KOPT-K1 (cell line): Measurements from ENCODE around the gene ZNF469.
"Not testable (repeated sequence)": the region's sequence is repeated elsewhere in the genome, so short reads cannot be mapped to it uniquely, and the experiment has no call there.

Source experiments
- H3K27ac ChIP-seq: fragments of 200-600 bp; sonication (generic); 2 replicates; pipeline ENCODE4 v1.5.1; 2016; ENCODE audit warnings: antibody characterized with exemption, mild to moderate bottlenecking, low read depth, low read length; ENCODE audit not compliant: poor library complexity, severe bottlenecking
- H3K36me3 ChIP-seq: fragments of 200-600 bp; sonication (generic); 2 replicates; pipeline ENCODE4 v1.5.1; 2017; ENCODE audit warnings: antibody characterized with exemption, mild to moderate bottlenecking, low read length, moderate library complexity; ENCODE audit not compliant: insufficient read depth
- H3K9me3 ChIP-seq: fragments of 200-600 bp; sonication (generic); 2 replicates; pipeline ENCODE4 v1.5.1; 2017; ENCODE audit warnings: antibody characterized with exemption, low read length, mild to moderate bottlenecking; ENCODE audit not compliant: insufficient read depth, poor library complexity, severe bottlenecking

Gene ZNF469

DNA sequence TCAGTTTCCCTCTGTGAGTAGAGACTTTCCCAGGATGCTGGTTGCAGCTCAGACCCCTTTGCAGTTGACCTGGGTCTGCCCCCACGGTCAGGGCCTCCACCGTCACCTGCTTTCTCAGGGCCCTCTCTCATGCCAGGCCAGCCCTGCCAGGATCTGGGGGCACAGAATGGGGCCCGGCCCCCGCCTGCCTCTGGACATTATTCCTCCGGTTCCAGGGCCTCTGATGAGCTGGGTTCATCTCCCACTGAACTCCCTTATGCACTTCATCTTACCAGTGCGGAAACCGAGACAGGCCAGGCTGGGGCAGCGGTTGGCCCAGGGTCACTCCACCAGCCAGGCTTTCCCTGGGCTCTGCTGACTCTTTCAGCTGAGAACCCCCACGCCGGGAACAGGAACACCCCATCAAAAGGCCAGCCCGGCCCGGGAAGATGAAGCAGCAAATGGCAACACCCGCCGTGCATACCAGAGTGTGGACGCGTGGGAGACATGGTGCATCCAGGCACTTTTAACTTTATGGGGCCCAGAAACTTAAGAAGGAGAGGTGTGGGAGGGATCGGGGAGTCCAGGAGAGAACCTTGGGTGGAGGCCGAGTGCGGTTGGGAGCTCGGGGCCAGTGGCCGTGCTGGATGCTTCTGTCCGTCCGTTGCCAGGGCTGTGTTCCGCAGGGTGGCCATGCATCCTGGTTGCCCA lies 19.9 kb downstream of the ZNF469 start:
- Histone ChIP-seq H3K27ac (no peak overlapping the region), H3K9me3 (peaks cover 15% of the 10 kb centered on the region), H3K36me3 (no peaks in the 10 kb centered on the region)

DNA sequence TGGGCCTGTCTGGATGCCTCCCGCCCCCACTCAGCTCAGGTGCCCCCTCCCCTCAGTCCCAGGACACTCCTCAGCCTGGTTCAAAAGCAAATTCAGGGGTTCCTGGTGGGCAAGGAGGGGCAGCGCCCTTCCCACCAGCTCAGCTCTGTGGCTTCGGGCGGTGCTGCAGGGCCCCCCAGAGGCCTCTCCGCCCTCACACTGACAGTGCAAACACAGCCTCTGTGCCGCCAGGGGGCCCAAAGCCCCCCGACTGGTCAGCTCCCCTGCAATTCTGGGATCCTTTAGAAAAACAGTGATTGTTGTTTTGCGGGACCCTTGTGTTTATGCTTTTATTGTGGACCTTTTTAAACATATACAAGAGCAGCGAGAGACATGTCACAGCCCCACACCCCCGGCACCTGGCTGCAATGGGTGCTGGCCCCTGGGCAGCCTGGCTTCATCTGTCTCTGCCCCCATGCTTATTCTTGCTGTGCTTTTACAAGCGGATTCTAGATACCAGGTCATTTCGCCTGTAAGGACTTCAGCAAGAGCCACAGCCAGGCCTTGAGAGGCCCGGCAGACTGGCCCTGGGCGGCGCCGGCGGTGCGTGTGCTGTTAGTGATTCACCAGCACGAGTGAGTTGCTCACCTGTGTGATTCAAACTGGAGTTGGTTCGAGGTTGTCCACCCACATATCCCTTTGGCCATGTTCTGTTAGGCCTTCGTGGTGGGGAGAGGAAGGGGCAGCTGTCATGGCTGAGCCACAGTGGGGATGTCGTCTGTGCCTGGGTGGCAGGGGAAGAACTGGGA lies 21.2 kb downstream of the ZNF469 start:
- peaks cover 2% of the 10 kb centered on the region for H3K9me3 ChIP-seq
- no peaks in the 10 kb centered on the region for H3K36me3 ChIP-seq
- H3K27ac ChIP-seq = no peak overlapping the region

DNA sequence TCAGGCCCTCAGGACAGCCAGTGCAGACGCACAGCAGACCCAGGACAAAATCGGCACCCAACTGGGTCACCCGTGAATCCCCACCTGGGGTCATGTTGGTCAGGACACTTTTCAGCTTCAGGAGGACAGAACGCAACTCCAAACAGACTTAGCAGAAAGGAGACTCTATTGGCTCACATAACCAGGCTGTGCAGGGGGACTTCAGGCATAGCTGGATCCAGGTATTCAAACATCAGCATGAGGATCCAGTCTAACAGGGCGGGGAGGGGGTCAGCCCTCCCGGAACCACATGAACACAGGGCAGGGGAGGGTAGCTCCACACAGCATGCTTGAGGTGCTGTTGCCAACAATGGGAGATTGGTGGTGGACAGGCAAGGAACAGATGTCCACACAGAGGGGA lies 22.0 kb downstream of the ZNF469 start:
- Histone ChIP-seq H3K27ac (no peak overlapping the region), H3K36me3 (no peaks in the 10 kb centered on the region), H3K9me3 (no peaks in the 10 kb centered on the region)

DNA sequence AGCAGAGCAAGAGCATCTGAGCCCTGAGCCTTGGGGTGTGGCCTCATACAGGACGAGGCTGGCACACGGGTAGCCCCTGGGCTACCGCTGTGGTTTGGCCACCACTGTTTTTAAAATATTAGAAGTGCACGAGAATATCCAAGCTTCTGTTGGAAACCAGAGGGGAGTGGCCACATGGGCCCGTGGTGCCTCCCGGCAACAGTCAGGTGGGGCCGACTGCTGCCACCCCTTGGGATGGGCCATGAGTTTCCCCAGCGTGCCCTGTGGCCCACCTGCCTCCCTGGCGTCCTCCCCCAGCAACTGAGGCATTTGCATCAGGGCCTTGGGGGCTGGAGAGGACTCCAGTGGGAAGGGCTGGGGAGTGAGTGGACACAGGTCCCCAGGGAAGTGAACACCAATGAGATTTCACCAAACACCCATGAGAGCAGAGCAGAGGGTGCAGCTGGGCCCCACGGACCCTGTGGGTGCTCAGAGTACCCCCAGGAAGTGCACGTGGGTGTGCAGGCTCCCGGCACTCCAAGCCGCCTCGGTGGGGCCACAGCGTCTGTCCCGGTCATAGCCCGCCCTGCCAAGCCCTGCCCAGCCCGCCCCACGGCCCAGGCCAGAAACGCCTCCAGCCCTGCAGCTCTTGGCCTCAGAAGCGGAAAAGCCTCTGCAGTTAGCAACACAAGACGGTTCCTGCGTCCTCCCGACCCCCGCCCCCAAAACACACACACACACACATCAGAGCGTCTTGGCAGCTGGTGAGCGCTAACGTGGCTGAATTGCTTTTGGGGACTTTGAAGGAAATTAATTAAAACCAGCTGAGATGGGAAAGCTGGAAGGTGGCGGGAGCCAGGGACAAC lies 22.7 kb downstream of the ZNF469 start:
- Histone ChIP-seq H3K36me3 (no peaks in the 10 kb centered on the region), H3K9me3 (no peaks in the 10 kb centered on the region), H3K27ac (no peak overlapping the region)

DNA sequence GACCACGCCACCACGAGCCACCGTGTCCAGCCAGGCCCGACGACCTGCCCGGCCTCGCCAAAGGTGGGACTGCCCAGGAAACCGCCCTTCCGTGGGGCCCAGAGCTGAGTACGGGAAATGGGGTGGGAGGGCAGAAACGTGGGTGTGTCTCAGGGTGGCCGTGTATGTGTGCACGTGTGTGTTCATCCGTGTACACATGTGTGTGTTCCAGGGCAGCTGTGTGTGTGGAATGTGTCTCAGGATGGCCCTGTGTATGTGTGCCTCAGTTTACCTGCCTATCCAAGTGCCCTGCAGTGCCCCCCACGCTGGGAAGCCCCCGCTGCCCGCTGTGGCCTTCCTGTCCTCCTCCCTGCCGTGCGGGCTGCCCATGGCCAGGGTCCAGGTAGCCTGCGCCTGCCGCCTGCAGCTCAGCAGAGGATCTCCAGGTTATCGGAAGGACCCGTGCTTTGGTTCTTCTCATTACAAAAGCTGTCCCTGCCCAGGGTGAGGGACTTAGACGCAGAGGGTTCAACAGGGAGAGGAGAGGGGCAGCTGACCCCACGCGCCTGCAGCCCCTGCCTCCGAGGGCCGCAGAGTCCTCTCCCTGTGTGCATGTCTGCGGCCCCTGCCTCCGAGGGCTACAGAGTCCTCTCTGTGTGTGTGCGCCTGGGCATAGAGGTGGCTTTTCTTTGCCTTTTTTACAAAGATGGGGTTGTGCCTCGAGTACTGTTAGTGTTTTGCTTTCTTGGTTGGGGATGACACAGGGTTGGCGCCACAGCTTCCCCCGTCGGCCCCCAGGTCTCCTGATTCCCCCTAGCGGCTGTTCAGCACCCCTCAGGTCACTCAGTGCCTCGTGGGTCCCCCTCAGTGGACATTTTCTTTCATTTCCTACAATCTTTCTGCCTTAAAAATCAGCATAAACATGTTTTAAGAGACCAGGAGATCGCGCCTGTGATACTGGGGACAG lies 23.6 kb downstream of the ZNF469 start:
- Histone ChIP-seq H3K27ac (no peak overlapping the region), H3K36me3 (no peaks in the 10 kb centered on the region), H3K9me3 (no peaks in the 10 kb centered on the region)

DNA sequence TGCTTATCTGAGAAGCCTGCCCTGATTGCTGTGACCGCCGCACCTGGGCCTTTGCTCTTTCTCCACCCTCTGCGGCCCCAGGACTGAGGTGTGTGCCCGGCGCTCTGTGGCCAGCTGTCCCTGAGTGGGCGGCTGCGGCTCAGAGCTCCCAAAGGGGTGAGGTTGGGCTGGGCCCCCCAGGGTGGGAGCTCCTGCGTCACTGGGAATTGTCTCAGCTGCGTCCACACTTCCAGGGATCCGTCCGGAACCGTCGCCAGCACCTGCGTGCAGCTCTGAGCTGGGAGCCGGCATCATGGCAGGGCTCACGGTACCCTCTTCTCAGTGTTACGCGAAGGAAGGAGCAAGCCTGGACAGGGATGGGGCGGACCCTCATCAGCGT lies 24.3 kb downstream of the ZNF469 start:
- Histone ChIP-seq H3K9me3 (no peaks in the 10 kb centered on the region), H3K27ac (no peak overlapping the region), H3K36me3 (no peaks in the 10 kb centered on the region)

DNA sequence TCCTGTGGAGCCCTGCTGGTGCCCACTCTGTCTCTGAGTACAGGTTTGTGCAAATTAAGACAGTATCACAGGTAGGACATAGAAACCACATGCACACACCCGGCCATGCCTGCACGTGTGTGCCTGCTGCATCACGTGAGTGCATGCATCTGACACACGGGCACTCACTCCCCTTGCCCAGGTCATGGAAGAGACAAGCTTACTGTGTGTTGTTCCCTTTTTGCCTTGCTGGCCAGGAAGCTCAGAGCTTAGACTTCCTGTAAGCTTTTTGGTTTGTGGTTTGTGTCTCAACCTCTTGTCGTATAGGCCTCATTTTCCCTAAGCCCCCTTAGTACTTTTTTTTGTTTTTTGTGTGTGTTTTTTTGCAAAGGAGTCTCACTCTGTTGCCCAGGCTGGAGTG lies 25.0 kb downstream of the ZNF469 start:
- H3K36me3 ChIP-seq = no peaks in the 10 kb centered on the region
- no peak overlapping the region for H3K27ac ChIP-seq
- H3K9me3 ChIP-seq = no peaks in the 10 kb centered on the region

DNA sequence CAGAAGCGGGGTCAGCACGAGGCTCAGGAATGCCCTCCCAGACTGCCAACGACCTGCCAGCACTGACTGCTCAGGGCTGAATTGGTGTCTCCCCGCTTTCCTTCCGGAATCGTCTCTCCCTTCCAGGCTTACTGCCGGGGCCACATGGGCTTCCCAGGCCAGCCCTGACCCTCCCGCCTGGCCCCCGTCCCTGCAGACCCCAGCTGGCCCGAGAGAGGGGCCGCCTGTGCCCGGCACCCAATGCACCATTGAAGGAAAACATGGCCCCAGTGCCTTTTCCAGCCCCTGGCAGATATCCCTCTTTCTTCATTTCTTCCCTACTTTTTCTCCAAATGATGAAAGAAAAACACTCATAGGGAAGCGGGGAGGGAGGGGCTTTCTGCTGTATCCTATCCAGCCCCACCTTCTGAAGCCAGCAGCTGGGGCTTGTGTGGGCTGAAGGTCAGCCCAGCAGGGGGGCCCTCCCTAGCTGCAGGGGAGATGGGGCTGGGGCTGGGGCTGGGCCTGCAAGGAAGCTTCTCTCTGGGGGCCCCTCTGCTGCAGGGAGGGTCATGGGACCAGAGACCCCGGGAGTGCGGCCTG lies 25.9 kb downstream of the ZNF469 start:
- Histone ChIP-seq H3K36me3 (no peaks in the 10 kb centered on the region), H3K9me3 (no peaks in the 10 kb centered on the region), H3K27ac (no peak overlapping the region)

DNA sequence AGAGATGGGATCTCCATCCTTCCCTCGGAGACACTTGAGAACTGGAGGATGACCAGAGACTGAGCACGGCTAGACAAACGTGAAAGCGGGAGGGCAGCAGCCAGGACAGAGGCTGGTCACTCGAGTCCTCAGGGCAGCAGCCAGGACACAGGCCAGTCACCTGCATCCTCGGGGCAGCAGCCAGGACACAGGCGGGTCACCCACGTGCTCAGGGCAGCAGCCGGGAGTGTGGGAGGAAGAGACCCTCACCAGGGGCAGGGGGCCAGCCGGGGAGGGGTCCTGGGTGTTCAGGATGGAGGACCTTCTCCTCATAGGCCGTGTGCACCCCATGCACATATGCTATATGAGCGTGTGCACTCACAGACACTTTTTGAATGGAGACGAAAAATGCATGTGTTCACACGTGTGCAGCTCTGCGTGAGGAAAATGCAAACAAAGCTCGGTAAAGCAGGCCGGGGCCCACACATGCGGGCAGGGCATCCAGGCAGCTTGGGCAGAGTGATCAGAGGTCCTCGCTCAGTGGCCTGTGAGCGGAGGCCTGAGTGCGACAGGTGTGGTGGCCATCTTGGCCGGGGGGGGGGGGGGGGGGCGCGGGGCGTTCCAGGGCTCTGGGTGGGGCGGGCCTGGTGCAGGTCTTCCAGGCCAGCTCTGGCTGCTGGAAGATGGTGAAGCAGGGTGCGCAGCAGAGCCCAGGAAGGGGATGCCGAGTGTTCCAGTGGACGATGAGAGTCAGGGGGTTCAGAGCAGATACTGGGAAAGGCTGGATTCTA lies 26.7 kb downstream of the ZNF469 start:
- Histone ChIP-seq H3K27ac (no peak overlapping the region), H3K9me3 (no peaks in the 10 kb centered on the region), H3K36me3 (no peaks in the 10 kb centered on the region)

DNA sequence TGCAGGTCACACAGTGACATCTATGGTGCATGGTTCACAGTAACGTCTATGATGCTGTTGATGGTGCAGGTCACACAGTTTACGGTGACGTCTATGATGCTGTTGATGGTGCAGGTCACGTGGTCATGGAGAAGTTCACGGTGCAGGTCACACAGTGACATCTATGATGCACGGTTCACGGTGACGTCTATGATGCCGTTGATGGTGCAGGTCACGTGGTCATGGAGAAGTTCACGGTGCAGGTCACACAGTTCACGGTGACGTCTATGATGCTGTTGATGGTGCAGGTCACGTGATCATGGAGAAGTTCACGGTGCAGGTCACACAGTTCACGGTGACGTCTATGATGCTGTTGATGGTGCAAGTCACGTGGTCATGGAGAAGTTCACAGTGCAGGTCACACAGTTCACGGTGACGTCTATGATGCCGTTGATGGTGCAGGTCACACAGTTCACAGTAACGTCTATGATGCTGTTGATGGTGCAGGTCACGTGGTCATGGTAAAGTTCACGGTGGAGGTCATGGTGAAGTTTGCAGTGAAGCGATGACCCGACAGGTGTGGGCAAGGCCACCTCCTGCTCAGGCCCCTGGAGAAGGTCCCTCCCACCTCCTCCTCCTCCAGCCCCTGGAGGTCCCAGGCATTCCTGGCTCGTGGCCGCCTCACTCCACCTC lies 27.7 kb downstream of the ZNF469 start:
- H3K36me3 ChIP-seq, H3K9me3 ChIP-seq, H3K27ac ChIP-seq: not testable (repeated sequence)

DNA sequence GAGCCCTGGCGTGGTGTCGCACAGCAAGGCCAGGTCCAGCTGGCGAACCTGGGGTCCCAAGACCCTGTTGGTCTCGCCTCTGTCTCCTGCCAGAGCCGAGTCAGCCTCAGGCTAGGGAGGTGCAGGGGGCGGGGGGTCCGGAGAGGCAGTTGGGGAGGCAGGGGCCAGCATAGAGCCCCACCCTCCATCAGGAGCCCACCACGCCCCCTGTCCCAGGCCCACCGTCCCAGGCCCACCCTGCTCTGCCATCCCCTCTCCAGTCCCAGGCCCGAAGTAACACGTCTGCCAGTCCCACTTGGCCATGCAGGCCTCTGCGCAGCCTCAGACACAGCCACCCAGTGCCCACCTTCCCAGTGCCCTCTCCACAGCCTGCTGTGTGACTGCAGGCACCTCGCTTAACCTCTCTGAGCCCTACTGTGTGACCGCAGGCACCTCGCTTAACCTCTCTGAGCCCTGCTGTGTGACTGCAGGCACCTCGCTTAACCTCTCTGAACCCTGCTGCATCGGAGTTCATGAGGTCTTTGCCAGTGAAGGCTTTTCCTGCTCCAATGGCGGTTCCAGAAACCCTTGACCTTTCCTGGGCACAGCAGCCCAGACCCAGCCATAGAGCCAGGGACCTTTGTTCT lies 29.3 kb downstream of the ZNF469 start:
- H3K27ac ChIP-seq = no peak overlapping the region
- no peaks in the 10 kb centered on the region for H3K9me3 ChIP-seq
- H3K36me3 ChIP-seq = no peaks in the 10 kb centered on the region

DNA sequence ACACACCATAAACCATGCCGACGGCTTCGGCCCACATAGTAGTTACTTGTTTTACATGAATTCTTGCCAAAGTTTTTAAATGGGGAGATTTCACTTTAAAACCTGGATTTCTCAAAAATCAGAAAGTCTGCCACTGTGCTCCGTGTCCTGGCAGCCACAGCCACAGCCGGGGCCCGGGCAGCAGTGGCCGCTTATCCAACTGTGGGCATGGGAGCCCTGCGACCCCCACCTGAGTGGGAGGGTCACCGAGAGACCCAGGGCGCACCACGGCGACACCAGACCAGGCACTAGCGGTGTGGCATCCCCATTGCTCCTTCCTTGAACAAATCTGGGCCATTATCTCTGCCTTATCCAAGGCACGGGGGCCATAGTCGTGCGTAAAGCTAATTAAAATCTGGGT lies 30.0 kb downstream of the ZNF469 start:
- Histone ChIP-seq H3K36me3 (no peaks in the 10 kb centered on the region), H3K9me3 (no peaks in the 10 kb centered on the region), H3K27ac (no peak overlapping the region)

DNA sequence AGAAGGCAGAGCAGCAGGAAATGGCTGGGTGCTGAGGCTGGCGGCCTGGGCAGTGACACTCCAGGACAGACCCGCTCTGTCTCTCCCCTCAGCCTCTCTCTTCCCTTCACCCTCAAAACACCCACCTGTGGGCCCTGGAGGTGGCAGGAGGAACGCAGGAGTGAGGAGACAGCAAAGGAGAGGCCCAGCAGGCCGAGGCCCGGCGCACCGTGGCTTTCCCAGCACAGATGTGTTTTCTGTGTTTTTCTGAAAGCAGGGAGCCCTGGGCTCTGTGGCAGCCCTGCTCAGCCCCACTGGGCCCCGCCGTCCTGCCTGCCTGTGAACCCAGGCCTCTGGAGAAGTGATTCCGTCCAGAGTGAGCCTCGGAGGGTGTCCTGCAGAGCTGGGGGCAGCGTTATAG lies 30.5 kb downstream of the ZNF469 start:
- no peaks in the 10 kb centered on the region for H3K36me3 ChIP-seq
- H3K9me3 ChIP-seq = no peaks in the 10 kb centered on the region
- H3K27ac ChIP-seq = no peak overlapping the region
